KOPT-K1 (cell line): Measurements from ENCODE around the gene SVOPL.

ENCODE experiments used
- H3K27ac ChIP-seq: fragments of 200-600 bp; sonication (generic); 2 replicates; pipeline ENCODE4 v1.5.1; 2016; ENCODE audit warnings: antibody characterized with exemption, mild to moderate bottlenecking, low read depth, low read length; ENCODE audit not compliant: poor library complexity, severe bottlenecking
- H3K36me3 ChIP-seq: fragments of 200-600 bp; sonication (generic); 2 replicates; pipeline ENCODE4 v1.5.1; 2017; ENCODE audit warnings: antibody characterized with exemption, mild to moderate bottlenecking, low read length, moderate library complexity; ENCODE audit not compliant: insufficient read depth
- H3K9me3 ChIP-seq: fragments of 200-600 bp; sonication (generic); 2 replicates; pipeline ENCODE4 v1.5.1; 2017; ENCODE audit warnings: antibody characterized with exemption, low read length, mild to moderate bottlenecking; ENCODE audit not compliant: insufficient read depth, poor library complexity, severe bottlenecking

The SVOPL gene

DNA sequence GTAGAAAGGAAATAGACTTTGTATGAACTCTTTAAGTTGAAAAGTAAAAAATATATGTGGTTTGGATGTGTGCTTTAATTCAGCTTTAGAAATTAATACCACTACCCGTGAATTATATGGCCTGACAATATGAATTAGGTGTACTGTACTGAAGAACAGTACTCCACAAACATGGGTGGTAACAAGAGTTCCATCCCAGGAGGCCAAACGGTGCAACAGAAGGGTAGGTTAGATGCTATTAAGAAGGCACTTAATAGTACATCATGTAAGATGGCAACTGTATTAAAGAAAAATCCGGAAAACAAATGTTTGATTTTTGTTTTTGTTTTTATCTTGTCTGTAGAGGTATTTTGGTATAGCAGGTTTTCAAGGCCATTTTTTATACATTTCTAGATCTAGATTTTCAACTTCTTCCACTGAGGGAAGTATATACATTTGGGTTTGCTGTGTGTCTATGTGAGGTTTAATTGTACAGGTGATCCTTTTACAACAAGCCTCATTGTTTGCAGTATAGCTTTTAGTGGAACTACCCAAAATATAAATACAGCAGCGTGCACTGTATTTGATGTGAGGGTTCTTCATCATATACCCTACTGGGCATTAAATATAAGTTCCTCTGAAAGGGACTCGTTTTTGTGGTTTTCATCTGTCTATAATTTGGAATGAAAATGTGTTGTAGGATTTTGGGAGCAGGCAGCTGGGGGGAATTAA is 115.7 kb downstream of the SVOPL start:
- no peak overlapping the region for H3K27ac ChIP-seq
- H3K36me3 ChIP-seq, result peaks cover 86% of the 10 kb centered on the region
- H3K9me3 ChIP-seq, result no peaks in the 10 kb centered on the region

DNA sequence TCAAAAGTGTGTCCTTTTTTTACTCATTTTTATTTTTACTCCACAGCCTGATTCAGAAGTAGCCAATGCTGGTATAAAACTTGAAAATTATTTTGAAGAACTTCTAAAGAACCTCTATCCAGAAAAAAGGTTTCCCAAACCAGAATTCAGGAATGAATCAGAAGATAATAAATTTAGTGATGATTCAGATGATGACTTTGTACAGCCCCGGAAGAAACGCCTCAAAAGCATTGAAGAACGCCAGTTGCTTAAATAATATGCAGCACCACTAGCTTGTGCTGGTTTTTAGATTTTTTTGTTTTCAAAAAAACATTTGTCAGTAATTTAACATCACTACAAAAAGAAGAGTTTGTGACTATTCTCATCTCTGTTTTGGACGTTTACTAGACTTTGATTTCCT is 116.5 kb downstream of the SVOPL start:
- H3K27ac ChIP-seq, result no peak overlapping the region
- H3K36me3 ChIP-seq, result peaks cover 87% of the 10 kb centered on the region
- no peaks in the 10 kb centered on the region for H3K9me3 ChIP-seq

DNA sequence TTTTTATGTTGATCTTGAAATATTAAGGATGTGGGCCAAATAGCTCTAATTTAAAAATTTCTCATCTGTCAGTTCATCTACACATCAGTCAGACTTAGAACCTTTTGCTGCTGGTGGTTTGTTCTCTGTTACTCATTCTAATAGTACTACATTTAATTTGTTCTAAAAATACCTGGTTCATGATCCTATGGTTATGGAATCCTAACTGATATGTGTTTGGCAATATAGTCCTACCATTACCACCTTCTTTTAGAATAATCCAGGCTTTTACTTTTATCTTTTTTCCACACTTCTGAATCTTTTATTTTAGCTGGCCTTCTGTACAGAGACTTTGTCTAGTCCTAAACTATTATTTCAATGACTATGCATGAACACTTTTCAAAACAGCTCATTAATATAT is 116.9 kb downstream of the SVOPL start:
- no peak overlapping the region for H3K27ac ChIP-seq
- H3K9me3 ChIP-seq, result no peaks in the 10 kb centered on the region
- peaks cover 91% of the 10 kb centered on the region for H3K36me3 ChIP-seq

DNA sequence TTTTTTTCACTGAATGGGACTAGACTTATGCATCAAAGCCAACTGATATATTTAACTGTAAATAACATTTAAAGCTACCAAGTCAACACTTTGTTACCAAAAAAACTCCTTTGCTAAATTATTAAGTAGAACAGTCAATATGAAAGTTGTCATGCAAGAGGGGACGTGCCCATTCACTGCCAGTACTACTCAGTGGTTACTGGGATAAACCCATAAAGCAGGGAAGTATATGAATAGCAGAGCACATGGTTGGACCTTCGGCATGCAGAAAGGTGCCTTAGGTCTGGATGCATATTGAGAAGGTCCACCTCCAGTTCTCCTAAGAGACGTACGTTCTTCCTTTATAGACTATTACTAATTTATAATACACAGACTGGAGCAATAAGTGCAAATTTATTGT is 120.1 kb downstream of the SVOPL start:
- no peak overlapping the region for H3K27ac ChIP-seq
- H3K9me3 ChIP-seq, result peaks cover 10% of the 10 kb centered on the region
- H3K36me3 ChIP-seq, result peaks cover 99% of the 10 kb centered on the region

DNA sequence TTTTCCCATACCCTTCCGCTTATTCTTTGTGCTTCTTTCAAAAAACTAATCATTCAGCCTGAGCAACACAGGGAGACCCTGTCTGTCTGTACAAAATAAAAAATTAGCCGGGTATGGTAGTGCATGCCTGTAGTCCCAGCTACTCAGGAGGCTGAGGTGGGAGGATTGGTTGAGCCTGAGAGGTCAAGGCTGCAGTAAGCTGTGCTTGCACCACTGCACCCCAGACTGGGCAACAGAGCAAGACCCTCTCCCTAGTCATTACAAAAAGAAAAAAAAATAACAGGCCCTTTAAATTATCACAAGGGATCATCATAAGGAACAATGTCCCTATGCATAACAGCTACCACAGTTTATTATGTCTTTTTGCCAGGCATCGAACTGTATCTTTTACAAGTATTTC is 121.5 kb downstream of the SVOPL start:
- Histone ChIP-seq H3K36me3 (peaks cover 99% of the 10 kb centered on the region), H3K27ac (no peak overlapping the region), H3K9me3 (peaks cover 14% of the 10 kb centered on the region)

DNA sequence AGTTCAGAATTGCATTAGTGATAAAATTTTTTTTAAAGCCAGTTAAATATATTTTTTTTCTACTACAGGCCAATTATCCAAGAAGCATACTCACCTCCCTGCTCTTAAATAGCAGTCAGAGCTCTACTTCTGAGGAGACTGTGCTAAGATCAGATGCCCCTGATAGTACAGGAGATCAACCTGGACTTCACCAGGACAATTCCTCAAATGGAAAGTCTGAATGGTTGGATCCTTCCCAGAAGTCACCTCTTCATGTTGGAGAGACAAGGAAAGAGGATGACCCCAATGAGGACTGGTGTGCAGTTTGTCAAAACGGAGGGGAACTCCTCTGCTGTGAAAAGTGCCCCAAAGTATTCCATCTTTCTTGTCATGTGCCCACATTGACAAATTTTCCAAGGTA is 122.0 kb downstream of the SVOPL start:
- no peak overlapping the region for H3K27ac ChIP-seq
- H3K36me3 ChIP-seq, result peaks cover 99% of the 10 kb centered on the region
- H3K9me3 ChIP-seq, result peaks cover 14% of the 10 kb centered on the region

DNA sequence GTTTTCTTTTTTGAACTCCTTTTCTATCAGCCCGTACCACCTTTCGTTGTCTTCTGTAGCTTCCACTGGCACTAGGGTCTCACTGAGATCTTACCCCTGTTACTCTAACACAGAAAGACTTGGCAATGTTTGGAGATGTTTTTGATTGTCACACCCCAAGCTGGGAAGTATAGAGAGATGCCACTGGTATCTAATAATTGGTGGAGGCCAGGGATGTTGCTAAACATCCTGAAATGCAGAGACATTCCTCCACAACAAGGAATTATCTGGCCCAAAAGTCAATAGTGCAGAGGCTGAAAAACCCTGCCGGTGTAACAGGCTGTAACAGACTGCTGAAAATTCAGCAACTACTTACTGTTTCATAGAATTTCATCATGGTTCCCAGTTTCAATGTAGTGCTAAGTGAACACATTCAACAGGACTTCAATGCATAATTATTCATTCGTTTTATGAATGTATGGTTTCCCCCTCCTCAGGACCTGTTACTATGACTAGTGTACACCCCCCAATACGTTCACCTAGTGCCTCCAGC is 125.2 kb downstream of the SVOPL start:
- Histone ChIP-seq H3K9me3 (peaks cover 14% of the 10 kb centered on the region), H3K27ac (no peak overlapping the region), H3K36me3 (peaks cover 99% of the 10 kb centered on the region)

DNA sequence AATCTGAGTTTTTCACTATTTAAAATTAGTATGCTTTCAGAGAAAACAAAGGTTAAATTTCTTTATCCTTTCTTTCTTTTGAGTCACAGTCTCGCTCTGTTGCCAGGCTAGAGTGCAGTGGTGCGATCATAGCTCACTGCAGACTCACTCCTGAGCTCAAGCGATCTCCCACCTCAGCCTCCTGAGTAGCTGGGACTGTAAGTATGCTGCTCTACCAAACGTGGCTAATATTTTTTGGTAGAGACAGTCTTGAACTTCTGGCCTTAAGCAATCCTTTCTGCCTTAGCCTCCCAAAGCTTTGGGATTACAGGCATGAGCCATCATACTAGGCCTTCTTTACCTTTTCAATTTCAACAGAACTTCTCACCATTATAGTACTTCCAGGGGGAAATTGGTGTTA is 127.4 kb downstream of the SVOPL start:
- Histone ChIP-seq H3K36me3 (peaks cover 99% of the 10 kb centered on the region), H3K9me3 (peaks cover 14% of the 10 kb centered on the region), H3K27ac (no peak overlapping the region)

DNA sequence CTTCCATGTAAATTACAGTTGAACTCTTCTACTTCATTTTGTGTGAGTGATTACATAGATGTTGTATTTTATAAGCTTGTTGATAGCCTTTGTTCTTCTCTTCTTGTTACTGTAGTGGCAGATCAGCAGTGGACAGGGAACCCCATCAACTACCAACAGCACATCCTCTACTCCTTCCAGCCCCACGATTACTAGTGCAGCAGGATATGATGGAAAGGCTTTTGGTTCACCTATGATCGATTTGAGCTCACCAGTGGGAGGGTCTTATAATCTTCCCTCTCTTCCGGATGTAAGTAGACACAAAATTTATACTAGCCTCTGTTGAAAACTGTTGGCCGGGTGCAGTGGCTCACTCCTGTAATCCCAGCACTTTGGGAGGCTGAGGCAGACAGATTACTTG is 130.4 kb downstream of the SVOPL start:
- peaks cover 19% of the 10 kb centered on the region for H3K9me3 ChIP-seq
- H3K27ac ChIP-seq, result no peak overlapping the region
- H3K36me3 ChIP-seq, result peaks cover 100% of the 10 kb centered on the region

DNA sequence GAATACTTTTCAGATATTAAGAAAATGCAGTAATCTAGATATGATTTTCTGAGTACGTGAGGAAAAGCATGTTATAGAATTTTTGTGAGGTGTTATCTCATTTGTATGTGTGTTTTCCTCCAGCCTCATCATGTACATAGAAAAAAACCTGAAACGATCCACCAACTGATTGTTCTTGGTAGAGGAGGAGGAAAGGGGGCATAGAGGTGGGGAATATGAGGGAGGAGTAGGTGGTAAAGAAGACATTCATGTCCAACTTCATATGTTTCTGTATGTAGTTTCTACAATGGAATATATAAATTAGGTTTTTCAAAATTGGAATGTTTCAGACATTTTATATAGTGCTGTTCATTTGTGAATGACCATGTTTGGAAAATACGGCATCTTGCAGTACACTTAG is 131.7 kb downstream of the SVOPL start:
- Histone ChIP-seq H3K9me3 (peaks cover 31% of the 10 kb centered on the region), H3K27ac (no peak overlapping the region), H3K36me3 (peaks cover 100% of the 10 kb centered on the region)

DNA sequence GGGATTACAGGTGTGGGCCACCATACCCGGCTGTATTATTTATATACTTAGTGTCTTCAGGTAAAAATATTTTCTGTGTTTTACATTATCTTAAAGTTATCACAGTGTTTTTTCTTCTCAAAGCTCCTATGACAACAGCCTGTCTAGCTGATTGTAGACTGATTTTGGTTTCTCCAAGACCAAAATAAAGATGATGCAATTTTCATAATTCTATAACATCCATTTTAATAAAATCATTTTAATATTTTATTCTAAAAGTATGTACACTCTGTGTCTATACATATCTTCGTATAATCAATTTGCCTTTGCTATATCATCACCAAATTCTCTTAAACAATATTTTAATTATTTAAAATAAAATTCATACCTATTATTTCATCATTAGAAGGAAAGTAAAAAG is 132.5 kb downstream of the SVOPL start:
- Histone ChIP-seq H3K9me3 (peaks cover 39% of the 10 kb centered on the region), H3K36me3 (peaks cover 100% of the 10 kb centered on the region), H3K27ac (no peak overlapping the region)

DNA sequence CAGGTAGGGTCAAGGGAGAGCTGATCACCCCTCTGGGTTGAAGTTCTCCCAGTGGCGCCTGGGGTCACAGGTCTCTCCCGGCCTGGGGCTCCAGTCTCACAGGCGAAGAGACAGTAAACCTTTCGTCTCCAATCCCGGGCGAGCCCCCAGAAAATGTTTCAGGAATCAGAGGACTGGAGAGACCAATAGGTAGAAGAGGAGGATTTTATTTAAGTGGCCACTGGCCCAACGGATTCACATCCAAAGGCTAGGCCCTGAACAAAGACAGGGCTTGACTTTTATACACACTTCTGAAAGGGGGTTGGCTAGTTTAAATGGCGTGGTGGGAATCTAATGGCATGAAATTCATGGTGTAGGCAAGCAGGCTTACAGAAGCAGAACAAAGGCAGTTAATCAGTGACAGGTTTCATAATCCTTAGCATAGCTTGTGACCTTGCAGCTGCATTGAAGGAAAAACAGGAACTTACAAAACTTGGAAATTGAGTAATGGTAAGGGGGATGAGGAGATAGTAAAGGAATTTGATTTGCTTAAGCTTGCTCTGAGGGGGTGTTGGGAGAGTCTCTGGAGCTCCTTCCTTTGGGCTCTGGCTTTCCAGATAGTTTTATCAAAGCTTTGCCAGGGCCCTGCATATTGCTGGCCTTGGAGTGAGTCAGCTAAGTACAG is 135.6 kb downstream of the SVOPL start:
- peaks cover 69% of the 10 kb centered on the region for H3K9me3 ChIP-seq
- peaks cover 100% of the 10 kb centered on the region for H3K36me3 ChIP-seq
- no peak overlapping the region for H3K27ac ChIP-seq

DNA sequence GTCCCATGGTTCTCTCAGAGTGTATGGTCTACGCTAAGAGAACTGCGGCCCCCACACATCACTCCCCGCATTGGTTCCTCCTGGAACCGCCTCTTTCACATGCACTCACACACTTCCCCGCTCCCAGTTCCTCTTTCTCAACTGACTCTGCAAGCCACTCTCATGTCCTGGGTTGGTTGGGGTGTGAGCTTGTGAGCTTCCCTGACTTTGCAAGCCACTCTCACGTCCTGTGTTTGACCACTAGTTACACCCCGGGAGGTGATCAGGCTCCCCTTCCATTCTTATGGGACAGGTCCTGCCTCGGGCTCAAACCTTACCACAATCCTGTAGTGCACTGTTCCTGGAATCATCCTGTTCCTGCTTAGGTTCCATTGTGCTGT is 136.1 kb downstream of the SVOPL start:
- Histone ChIP-seq H3K9me3 (peaks cover 75% of the 10 kb centered on the region), H3K36me3 (peaks cover 100% of the 10 kb centered on the region), H3K27ac (no peak overlapping the region)

DNA sequence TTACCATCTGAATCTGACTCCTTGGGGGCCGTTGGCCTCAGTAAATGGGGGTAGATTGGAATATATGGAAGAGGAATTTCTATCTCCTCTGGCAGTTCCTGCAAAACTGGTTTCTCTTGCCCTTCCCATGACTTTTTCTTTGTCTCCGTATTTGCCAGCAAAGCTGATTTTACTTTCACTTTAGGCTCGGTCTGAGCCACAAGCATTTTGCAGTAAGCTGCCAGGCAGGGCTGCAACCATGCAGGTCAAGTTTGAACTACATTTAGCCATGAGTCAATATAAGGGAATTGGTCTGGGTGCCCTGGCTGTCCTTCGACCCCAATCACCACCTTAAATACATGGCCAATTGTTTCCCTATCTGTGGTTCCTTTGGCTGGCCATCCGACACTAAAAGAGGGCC is 136.8 kb downstream of the SVOPL start:
- Histone ChIP-seq H3K9me3 (peaks cover 82% of the 10 kb centered on the region), H3K36me3 (peaks cover 100% of the 10 kb centered on the region), H3K27ac (no peak overlapping the region)

DNA sequence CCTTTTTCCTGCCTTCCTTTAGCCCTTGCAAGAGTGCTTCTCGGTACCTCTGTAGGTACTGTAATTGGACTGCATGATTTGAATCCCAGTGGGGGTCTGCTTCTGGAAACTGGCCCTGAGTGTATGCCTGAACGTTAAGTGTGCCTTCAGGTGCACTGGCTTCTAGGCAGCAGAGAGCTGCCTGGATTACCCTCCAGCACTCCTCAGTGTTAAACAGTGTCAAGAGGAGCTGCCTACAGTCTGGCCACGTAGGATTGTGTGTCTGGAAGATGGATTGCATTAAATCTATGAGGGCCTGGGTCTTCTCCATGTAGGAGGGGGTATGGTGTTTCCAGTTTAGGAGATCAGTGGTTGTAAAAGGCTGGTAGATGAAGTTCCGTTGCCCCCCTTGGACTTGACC is 137.4 kb downstream of the SVOPL start:
- Histone ChIP-seq H3K36me3 (peaks cover 100% of the 10 kb centered on the region), H3K9me3 (peaks cover 87% of the 10 kb centered on the region), H3K27ac (no peak overlapping the region)

DNA sequence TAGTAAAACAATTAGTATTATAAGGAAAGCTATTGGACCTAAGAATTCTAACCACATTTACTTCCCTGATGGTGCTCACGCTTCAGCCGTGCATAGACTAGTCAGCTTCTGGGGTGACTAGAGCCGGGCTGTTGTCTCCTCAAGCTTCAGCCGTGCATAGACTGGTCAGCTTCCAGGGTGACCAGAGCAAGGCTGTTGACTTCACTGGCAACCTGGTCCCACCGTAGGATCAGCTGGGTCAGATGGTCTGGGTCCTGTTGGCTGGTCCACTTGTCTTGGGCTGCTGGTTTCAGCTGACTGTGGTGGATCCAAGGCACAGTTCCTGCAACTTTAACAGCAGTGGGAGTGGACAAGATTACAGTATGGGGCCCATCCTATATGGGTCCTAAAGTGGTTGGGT is 141.7 kb downstream of the SVOPL start:
- H3K36me3 ChIP-seq, result peaks cover 100% of the 10 kb centered on the region
- H3K9me3 ChIP-seq, result peaks cover 100% of the 10 kb centered on the region
- H3K27ac ChIP-seq, result no peak overlapping the region
